SK-N-MC (cell line): ENCODE data around the gene BMP2K.

Source experiments
- DNase-seq: peaks from one replicate; pipeline ENCODE4 v3.0.0-alpha.2; 2011; ENCODE audit warnings: low read depth, low spot score
- H3K27ac ChIP-seq: fragments of 200-600 bp; sonication (generic); 2 replicates; pipeline ENCODE4 v1.5.1; 2016; ENCODE audit warnings: mixed run types
- H3K36me3 ChIP-seq: fragments of 200-600 bp; sonication (generic); 2 replicates; pipeline ENCODE4 v1.6.1; 2017; ENCODE audit warnings: antibody characterized with exemption, low read length, mixed read lengths; ENCODE audit not compliant: insufficient read depth
- H3K4me3 ChIP-seq: fragments of 200-600 bp; sonication (generic); 2 replicates; pipeline ENCODE4 v1.5.1; 2016
- H3K9ac ChIP-seq: fragments of 200-600 bp; sonication (generic); 2 replicates; pipeline ENCODE4 v1.8.0; 2017; ENCODE audit warnings: mixed run types, mixed read lengths; ENCODE audit not compliant: insufficient read length
- H3K9me3 ChIP-seq: fragments of 200-600 bp; sonication (generic); 2 replicates; pipeline ENCODE4 v1.6.1; 2017; ENCODE audit warnings: low read depth, mild to moderate bottlenecking, antibody characterized with exemption, low read length, moderate library complexity, mixed read lengths
- EZH2 ChIP-seq: fragments of 200-600 bp; sonication (generic); IDR thresholded peaks from one replicate; pipeline ENCODE4 v1.6.1; 2017; ENCODE audit warnings: antibody characterized with exemption
- FOXP2 ChIP-seq: optimal IDR thresholded peaks from 2 replicates; pipeline ENCODE3; 2011; ENCODE audit warnings: mild to moderate bottlenecking, moderate library complexity; ENCODE audit not compliant: insufficient read depth; ENCODE audit errors: extremely low read length, control extremely low read depth
- POLR2AphosphoS5 ChIP-seq: IDR thresholded peaks from 2 replicates; pipeline ENCODE4 v1.6.1; 2012; ENCODE audit warnings: mild to moderate bottlenecking, low read depth, low read length, borderline replicate concordance

Gene BMP2K

DNA sequence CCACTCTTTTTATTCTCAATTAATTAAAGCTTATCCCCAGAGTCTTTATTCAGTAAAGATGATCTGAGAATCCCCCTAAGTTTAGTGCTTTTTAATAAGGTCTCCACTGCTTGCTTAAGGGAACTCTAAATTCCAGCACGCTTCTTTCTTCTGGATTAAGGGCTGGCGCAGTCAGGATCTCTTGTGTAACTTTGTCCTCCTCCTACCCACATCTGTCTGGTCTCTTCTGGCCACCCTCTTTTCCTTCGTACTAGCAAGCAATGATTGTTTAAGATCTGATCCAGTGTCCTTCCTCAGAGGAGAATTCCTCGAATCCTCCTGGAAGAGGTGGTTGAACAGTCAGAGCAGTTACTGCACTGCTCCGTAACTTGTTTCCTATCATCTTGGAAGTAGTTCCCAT lies 177.1 kb downstream of the BMP2K start:
- H3K27ac ChIP-seq, result no peak overlapping the region

DNA sequence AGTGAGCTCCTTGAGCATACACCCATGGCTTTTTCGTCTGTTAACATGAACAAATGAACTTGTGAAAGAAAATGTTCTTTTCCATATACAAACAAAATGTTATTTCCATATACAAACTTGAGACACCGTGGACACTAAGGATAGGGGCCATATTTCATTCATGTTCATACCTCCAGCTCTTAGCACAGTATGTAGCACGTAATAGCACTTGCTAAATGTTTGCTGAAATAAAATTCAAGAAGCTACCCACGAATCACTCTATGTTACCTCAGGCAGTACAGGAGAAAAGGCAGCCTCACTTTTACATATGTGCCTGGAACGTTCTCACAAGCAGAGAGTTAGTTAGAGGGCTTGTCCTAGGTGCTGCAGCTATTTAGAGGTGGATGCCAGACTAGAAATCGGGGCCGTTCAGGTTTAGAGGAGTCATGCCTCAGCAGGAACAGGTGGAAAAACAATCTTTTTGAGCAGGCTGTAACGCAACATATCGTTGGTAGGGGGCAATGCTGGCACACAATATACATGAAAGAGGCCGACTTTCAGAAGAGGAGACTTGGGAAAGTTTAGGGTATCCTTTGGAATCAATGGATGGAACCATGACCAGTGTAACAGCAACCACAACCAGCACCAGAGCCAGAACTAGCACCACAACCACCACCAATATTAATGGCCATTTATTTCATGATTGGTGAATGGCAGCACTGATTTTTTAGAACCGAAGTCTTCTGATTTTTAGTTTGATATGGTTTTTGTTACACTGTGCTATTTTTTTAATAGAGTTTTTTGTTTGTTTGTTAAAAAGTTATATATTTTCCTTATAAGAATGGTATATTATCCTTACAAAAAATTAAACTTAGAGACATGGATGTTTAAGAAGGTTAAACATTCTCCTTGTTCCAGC lies 177.9 kb downstream of the BMP2K start:
- no peak for TF ChIP-seq FOXP2
- TF ChIP-seq EZH2, result no peak
- no peak for TF ChIP-seq POLR2AphosphoS5
- no peaks in the 10 kb centered on the region for H3K36me3 ChIP-seq
- no peaks in the 10 kb centered on the region for H3K9me3 ChIP-seq
- H3K4me3 ChIP-seq, result peak overlapping the region; percentile 19; the same call in 1 of the 2 replicates
- no peak overlapping the region for H3K27ac ChIP-seq
- DNase-seq, result peak; percentile 35
- no peak overlapping the region for H3K9ac ChIP-seq

More for the DNA sequence above, 177.1 kb downstream of the BMP2K start:
- no peaks in the 10 kb centered on the region for H3K9me3 ChIP-seq
- H3K36me3 ChIP-seq, result no peaks in the 10 kb centered on the region
- H3K4me3 ChIP-seq, result no peak overlapping the region
- TF ChIP-seq POLR2AphosphoS5, result no peak
- TF ChIP-seq EZH2, result no peak
- no peak for TF ChIP-seq FOXP2
- no peak for DNase-seq
- H3K9ac ChIP-seq, result no peak overlapping the region

DNA sequence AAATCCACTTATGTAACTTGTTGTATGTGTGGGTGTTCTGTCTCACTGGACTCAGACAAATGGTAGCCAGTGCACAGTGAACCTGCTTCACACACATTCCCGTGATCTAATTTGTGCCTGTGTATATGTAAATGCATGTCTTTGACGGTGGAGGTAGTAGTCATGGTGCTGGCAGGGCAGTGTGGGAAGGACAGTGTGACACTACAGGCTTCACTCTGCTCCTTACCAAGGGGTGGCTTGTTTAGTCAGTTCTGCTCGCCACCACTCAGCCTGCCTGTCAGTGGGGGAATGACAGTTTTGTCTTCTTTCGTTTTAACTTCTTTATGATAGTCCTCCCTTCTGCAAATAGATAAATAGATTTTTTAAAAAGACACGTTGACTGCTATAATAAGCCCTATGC lies 180.8 kb downstream of the BMP2K start:
- Histone ChIP-seq H3K36me3 (no peaks in the 10 kb centered on the region), H3K9ac (no peak overlapping the region), H3K9me3 (no peaks in the 10 kb centered on the region), H3K27ac (no peak overlapping the region), H3K4me3 (no peak overlapping the region)
- TF ChIP-seq POLR2AphosphoS5, result no peak
- TF ChIP-seq FOXP2, result no peak
- no peak for TF ChIP-seq EZH2
- no peak for DNase-seq

DNA sequence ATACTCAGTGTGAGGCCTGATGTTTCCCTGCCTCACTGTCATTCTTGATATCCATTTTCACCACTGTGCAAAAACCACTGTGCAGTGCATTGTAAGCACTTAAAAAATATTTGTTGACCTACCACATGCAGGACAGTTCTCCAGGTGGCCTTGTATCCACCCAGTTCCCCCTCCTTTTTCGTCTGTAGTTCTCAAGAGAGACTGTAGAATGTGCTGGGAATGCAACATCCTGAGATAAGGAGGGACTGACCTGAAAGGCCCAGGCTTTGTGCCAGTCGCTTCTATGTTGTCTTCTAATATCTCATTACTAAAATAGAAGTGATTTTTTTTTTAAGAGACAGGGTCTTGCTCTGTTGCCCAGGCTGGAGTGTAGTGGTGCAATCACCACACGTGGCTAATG lies 184.8 kb downstream of the BMP2K start:
- H3K36me3 ChIP-seq, result no peaks in the 10 kb centered on the region
- H3K27ac ChIP-seq, result no peak overlapping the region
- TF ChIP-seq POLR2AphosphoS5, result no peak
- TF ChIP-seq FOXP2, result no peak
- TF ChIP-seq EZH2, result no peak
- H3K4me3 ChIP-seq, result no peak overlapping the region
- no peak for DNase-seq
- no peaks in the 10 kb centered on the region for H3K9me3 ChIP-seq
- H3K9ac ChIP-seq, result no peak overlapping the region
